GM10266 (cell line): ENCODE measurements around the gene PUSL1.

ENCODE experiments used
- DNase-seq: peaks from one replicate; pipeline ENCODE4 v3.0.0; 2012; ENCODE audit errors: extremely low spot score
- TF ChIP-seq, protein P1 (sequence below): IDR thresholded peaks from 2 replicates; pipeline ENCODE4 v1.5.1; 2012; ENCODE audit warnings: mild to moderate bottlenecking, low read depth; ENCODE audit not compliant: control insufficient read depth, insufficient read depth; ENCODE audit errors: missing control alignments

The PUSL1 gene

DNA sequence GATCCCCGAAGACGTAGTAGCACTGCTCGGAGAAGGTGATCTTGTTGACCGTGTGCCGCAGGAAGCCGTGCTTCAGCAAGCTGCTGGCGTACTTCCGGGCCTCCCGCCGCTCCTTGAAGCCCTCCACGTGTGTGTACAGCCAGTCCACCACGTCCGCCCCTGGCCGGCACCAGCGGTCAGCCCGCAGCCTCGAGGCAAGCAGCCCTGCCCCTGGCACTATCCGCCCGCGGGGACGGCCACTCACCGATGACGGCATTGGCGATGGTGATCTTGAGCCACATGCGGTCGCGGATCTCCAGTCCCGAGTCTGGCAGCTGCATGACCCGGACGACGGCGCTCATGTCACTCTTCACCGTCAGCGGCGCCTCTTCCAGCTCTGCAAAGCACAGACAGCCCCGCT is 29.9 kb downstream of the PUSL1 start:
- DNase-seq: no peak
- TF ChIP-seq, protein P1, sequence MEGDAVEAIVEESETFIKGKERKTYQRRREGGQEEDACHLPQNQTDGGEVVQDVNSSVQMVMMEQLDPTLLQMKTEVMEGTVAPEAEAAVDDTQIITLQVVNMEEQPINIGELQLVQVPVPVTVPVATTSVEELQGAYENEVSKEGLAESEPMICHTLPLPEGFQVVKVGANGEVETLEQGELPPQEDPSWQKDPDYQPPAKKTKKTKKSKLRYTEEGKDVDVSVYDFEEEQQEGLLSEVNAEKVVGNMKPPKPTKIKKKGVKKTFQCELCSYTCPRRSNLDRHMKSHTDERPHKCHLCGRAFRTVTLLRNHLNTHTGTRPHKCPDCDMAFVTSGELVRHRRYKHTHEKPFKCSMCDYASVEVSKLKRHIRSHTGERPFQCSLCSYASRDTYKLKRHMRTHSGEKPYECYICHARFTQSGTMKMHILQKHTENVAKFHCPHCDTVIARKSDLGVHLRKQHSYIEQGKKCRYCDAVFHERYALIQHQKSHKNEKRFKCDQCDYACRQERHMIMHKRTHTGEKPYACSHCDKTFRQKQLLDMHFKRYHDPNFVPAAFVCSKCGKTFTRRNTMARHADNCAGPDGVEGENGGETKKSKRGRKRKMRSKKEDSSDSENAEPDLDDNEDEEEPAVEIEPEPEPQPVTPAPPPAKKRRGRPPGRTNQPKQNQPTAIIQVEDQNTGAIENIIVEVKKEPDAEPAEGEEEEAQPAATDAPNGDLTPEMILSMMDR: no peak

DNA sequence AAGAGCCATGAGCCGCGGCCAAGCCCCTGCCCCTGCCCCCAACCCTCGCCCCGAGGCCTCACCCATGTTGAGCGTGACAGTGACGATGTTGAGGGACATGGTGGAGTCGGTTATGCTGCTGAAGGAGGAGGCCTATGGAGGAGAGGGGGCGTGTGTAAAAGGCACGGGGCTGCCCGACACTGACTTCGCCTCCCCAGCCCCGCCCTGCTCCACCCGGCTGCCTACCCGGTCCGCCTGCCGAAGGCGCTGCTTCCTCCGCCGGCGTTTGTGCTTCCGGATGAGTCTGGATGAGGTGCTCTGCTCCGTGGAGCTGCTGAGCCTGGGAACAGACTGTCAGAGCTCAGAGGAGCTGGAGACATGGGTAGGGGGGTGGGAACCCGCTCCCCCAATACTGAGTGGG is 31.8 kb downstream of the PUSL1 start:
- no peak for DNase-seq
- TF ChIP-seq, protein P1: no peak

DNA sequence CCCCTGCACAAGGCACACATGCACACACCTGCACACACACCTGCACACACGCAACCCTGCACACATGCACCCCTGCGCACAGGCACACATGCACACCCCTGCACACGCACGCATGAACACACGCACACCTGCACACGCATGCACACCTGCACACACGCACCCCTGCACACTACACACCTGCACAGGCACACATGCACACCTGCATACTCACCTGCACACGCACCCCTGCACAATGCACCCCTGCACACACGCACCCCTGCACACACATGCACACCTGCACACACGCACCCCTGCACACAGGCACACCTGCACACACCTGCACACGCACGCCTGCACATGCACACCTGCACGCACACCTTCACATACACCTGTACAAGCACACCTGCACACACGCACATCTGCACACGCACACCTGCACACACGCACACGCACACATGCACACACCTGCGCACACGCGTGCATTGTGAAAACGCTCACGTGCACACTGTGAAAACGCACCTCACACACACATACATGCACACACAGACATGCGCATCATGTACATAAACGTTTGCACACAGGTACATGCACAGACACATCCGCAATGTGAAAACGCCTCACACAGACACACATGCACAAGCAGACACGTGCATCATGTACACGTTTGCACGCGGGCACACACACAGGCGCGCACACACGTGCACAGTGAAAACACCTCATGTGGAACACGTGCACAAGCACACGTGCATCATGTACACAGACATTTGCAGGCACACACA is 32.6 kb downstream of the PUSL1 start:
- DNase-seq: no peak
- TF ChIP-seq, protein P1: no peak

DNA sequence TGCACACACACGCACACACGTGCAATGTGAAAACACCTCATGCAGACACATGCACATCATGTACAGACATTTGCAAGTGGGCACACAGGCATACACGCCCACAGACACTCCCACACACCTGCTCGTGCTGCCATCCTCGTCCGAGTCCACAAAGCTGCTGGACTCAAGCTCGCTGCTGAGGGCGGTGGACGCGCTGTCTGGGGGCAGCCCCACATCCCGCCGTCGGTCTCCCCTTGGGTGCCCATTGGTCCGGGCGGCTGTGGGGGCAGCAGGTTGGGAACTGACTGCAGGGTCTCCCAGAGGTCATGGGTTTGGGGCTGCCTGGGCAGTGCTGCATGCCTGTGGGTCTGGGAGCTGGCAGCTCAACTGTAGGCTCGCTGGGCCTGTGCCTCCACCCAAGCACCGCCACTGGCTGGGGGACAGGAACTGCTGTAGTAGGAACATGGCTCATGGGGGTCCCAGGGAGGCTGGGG is 33.2 kb downstream of the PUSL1 start:
- TF ChIP-seq, protein P1: no peak
- no peak for DNase-seq

DNA sequence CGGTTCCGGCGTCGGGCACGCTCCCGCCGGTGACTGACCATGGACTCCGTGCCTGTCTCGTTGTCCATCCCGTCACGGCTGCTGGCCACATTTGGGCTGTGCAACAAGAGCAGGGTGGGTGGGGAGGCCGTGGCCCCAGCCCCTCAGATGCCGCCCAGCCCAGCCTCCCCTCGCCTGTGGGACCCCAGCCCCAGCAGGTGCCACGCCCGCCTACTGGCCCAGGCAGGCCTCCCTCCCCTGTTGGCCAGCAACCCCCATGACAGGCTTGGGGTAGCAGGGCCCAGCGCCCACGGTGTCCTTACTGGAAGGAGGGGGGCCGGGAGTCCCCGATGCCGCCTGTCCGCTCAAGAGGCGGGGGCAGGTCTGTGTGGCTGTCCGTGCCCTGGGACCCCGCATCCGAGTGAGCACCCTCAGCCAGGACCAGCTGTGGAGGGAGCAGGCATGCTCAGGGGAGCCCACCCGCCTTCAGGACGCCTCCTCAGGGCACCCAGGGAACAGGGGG is 33.7 kb downstream of the PUSL1 start:
- DNase-seq: no peak
- TF ChIP-seq, protein P1: no peak

DNA sequence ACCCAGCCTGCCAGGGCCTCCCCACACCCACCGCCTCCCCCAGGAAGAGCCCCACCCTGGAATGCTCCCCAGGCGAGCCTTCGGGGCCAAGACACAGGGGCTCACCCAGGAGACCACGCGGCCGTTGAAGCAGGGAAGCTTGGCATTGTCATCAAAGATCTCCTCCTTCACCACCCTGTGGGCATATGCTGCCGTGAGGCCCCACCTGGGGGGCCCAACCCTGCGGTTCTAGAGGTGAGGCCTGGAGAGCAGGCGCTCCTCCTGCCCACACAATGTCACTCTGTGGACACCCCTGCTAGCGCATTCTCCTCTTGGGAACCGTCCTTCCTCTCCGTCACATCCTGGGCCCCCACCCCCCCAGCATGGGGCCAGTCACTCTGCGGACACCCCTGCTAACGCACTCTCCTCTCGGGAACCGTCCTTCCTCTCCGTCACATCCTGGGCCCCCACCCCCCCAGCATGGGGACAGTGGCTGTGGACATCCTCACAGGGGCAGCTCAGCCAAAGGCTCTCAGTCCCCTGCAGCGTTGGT is 34.3 kb downstream of the PUSL1 start:
- no peak for DNase-seq
- TF ChIP-seq, protein P1: no peak

DNA sequence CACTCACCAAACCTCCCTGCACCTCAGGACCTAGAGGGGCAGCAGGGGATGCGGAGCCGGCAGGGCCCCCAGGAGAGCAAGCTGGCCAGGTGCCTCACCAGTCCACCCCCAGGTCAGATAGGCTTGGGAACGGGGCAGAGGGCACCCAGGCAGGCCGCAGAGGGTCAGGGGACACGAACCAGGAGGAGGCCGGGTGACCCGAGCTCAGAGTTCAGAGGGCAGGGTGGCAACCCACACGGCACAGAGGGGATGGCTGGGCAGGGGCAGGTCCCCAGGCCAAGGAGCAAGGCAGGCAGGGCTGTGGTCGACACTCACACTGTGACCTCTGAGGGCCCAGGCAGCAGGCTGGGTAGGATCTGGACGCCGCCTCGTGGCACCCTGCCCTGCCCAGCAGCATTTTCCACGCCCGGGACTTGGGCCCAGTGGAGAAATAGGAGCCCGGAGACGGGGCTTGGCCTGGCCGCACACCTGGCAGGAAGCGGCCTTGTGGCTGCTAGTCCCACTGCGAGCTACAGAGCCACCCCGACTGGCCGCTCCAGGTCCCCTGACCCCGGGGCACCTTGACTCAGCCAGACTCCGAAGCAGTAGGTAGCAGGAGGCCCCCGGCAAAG is 35.5 kb downstream of the PUSL1 start:
- TF ChIP-seq, protein P1: no peak

More for the DNA sequence above, 35.5 kb downstream of the PUSL1 start:
- DNase-seq: no peak
